Neuronal stem cell (in vitro differentiated cells): ENCODE data around the gene CYB5RL.

ENCODE experiments used
- DNase-seq: peaks from one replicate; pipeline ENCODE4 v3.0.0-alpha.2; 2013; ENCODE audit warnings: low spot score
- H2AFZ ChIP-seq: one replicate; pipeline ENCODE4 v1.6.1; 2013; ENCODE audit warnings: mild to moderate bottlenecking, low read length, inconsistent platforms
- H2AK5ac ChIP-seq: 2 replicates; pipeline ENCODE4 v1.6.1; 2013; ENCODE audit warnings: low read depth, mild to moderate bottlenecking, inconsistent platforms, low read length, moderate library complexity, mixed read lengths
- H2BK120ac ChIP-seq: 2 replicates; pipeline ENCODE4 v1.6.1; 2013; ENCODE audit warnings: low read depth, mild to moderate bottlenecking, inconsistent platforms, low read length, moderate library complexity, mixed read lengths
- H2BK12ac ChIP-seq: one replicate; pipeline ENCODE4 v1.6.1; 2013; ENCODE audit warnings: low read length, inconsistent platforms
- H2BK15ac ChIP-seq: 2 replicates; pipeline ENCODE4 v1.6.1; 2013; ENCODE audit warnings: mild to moderate bottlenecking, low read length, inconsistent platforms, mixed read lengths
- H2BK5ac ChIP-seq: one replicate; pipeline ENCODE4 v1.6.1; 2013; ENCODE audit warnings: inconsistent platforms, mild to moderate bottlenecking, low read length, moderate library complexity
- H3K14ac ChIP-seq: one replicate; pipeline ENCODE4 v1.6.1; 2013; ENCODE audit warnings: low read length, inconsistent platforms
- H3K18ac ChIP-seq: 2 replicates; pipeline ENCODE4 v1.6.1; 2013; ENCODE audit warnings: low read length, inconsistent platforms
- H3K23ac ChIP-seq: 2 replicates; pipeline ENCODE4 v1.6.1; 2013; ENCODE audit warnings: low read depth, mild to moderate bottlenecking, mixed read lengths, low read length, inconsistent platforms; ENCODE audit not compliant: poor library complexity
- H3K27ac ChIP-seq: replicated peaks from 3 replicates; pipeline ENCODE4 v1.5.1; 2013; ENCODE audit warnings: low read length, inconsistent platforms
- H3K27me3 ChIP-seq, 3 experiments: 2 replicates each; pipeline ENCODE4 v1.6.1; 2013; ENCODE audit warnings: low read length in 3 of 3, mild to moderate bottlenecking in 2 of 3, inconsistent platforms in 1 of 3, low read depth in 1 of 3, mixed read lengths in 1 of 3, moderate library complexity in 1 of 3; ENCODE audit not compliant: control insufficient read depth in 3 of 3, insufficient read depth in 3 of 3
- H3K36me3 ChIP-seq, 2 donors: replicated peaks in 1 of 2; 2 replicates each; pipeline ENCODE4 v1.6.1; 2013; ENCODE audit warnings: low read length in 2 of 2; ENCODE audit not compliant: control insufficient read depth in 2 of 2, insufficient read depth in 2 of 2
- H3K4ac ChIP-seq: 2 replicates; pipeline ENCODE4 v1.6.1; 2013; ENCODE audit warnings: inconsistent platforms, mild to moderate bottlenecking, low read length, moderate library complexity
- H3K4me1 ChIP-seq, 2 donors: 1 replicate in 1 of 2; 2 replicates in 1 of 2; pipeline ENCODE4 v1.6.1; 2013; ENCODE audit warnings: low read length in 2 of 2, low read depth in 1 of 2; ENCODE audit not compliant: control insufficient read depth in 2 of 2, insufficient read depth in 1 of 2
- H3K4me2 ChIP-seq: one replicate; pipeline ENCODE4 v1.6.1; 2013; ENCODE audit warnings: mild to moderate bottlenecking, low read length, inconsistent platforms; ENCODE audit not compliant: insufficient read depth, poor library complexity, severe bottlenecking
- H3K4me3 ChIP-seq, 2 donors: 2 replicates each; pipeline ENCODE4 v1.5.1; 2013; ENCODE audit warnings: low read length in 2 of 2, mild to moderate bottlenecking in 2 of 2, inconsistent platforms in 1 of 2, moderate library complexity in 1 of 2
- H3K79me1 ChIP-seq: one replicate; pipeline ENCODE4 v1.6.1; 2013; ENCODE audit warnings: low read depth, mild to moderate bottlenecking, inconsistent platforms, low read length, moderate library complexity
- H3K9ac ChIP-seq: one replicate; pipeline ENCODE4 v1.6.1; 2013; ENCODE audit warnings: mild to moderate bottlenecking, low read depth, low read length, inconsistent platforms; ENCODE audit not compliant: poor library complexity
- H3K9me3 ChIP-seq, 2 donors: replicated peaks in 1 of 2; 2 replicates each; pipeline versions ENCODE3 to v1.6.1; 2013; ENCODE audit warnings: low read length in 2 of 2, mild to moderate bottlenecking in 2 of 2, inconsistent platforms in 1 of 2, low read depth in 1 of 2, mixed read lengths in 1 of 2, moderate library complexity in 1 of 2; ENCODE audit not compliant: control insufficient read depth in 2 of 2, insufficient read depth in 1 of 2
- H4K8ac ChIP-seq: one replicate; pipeline ENCODE4 v1.6.1; 2013; ENCODE audit warnings: low read depth, mild to moderate bottlenecking, inconsistent platforms, low read length, moderate library complexity
- H4K91ac ChIP-seq: one replicate; pipeline ENCODE4 v1.6.1; 2013; ENCODE audit warnings: low read length, low read depth, mild to moderate bottlenecking, inconsistent platforms; ENCODE audit not compliant: poor library complexity
- WGBS, 2 donors: extraction: QIAGEN DNeasy Blood & Tissue Kit; methylation state at CpG; one replicate each; pipeline ENCODE4 v1.1.7; 2013; ENCODE audit warnings: missing lambda C conversion rate in 2 of 2, mixed read lengths in 1 of 2; ENCODE audit not compliant: insufficient read length in 2 of 2, insufficient replicate concordance in 1 of 2; ENCODE audit errors: extremely low coverage in 2 of 2; 5-methylcytosine and 5-hydroxymethylcytosine counted together

Gene CYB5RL

GRCh38 chr1:54173681-54174080 is 26.1 kb downstream of the CYB5RL start:
- Histone ChIP-seq H3K27me3 (no peaks in the 10 kb centered on the region), H3K4me1 (peaks cover 16 to 19% of the 10 kb centered on the region in 2 donors), H2BK120ac (no peak overlapping the region), H2BK5ac (no peak overlapping the region), H3K14ac (peak overlapping the region; percentile 49), H3K9me3 (no peaks in the 10 kb centered on the region), H3K4me3 (no peak overlapping the region), H3K4ac (no peak overlapping the region), H3K9ac (no peak overlapping the region), H3K27ac (no peak overlapping the region), H2AFZ (no peak overlapping the region), H4K91ac (no peak overlapping the region), H3K18ac (no peak overlapping the region), H3K4me2 (no peak overlapping the region), H3K36me3 (no peaks in the 10 kb centered on the region), H4K8ac (no peak overlapping the region), H3K23ac (no peak overlapping the region), H2AK5ac (peak overlapping the region; percentile 64), H2BK15ac (no peak overlapping the region), H3K79me1 (peaks cover 2% of the 10 kb centered on the region), H2BK12ac (no peak overlapping the region)
- WGBS, 2 donors: no CpG with 5 or more reads among the region's 9 CpGs
- no peak for DNase-seq

- H3K27me3 ChIP-seq: no peaks in the 10 kb centered on the region
- no peak overlapping the region for H2BK12ac ChIP-seq
- H2AFZ ChIP-seq: peak overlapping the region; percentile 27
- no peak overlapping the region for H3K4ac ChIP-seq
- no peak overlapping the region for H2BK15ac ChIP-seq
- H3K4me1 ChIP-seq: peaks cover 16 to 19% of the 10 kb centered on the region in 2 donors
- H3K36me3 ChIP-seq: no peaks in the 10 kb centered on the region
- WGBS, 2 donors: no CpG with 5 or more reads among the region's 10 CpGs
- peaks cover 2% of the 10 kb centered on the region for H3K79me1 ChIP-seq
- H2AK5ac ChIP-seq: no peak overlapping the region
- no peak overlapping the region for H3K9ac ChIP-seq
- no peak overlapping the region for H3K23ac ChIP-seq
- H3K14ac ChIP-seq: no peak overlapping the region
- H3K4me2 ChIP-seq: no peak overlapping the region
- H3K4me3 ChIP-seq: no peak overlapping the region
- DNase-seq: no peak
- no peaks in the 10 kb centered on the region for H3K9me3 ChIP-seq
- H3K27ac ChIP-seq: no peak overlapping the region
- no peak overlapping the region for H4K8ac ChIP-seq
- no peak overlapping the region for H4K91ac ChIP-seq
- no peak overlapping the region for H3K18ac ChIP-seq
- no peak overlapping the region for H2BK120ac ChIP-seq
- no peak overlapping the region for H2BK5ac ChIP-seq
Observed at GRCh38 chr1:54172614-54173599, 26.9 kb downstream of the CYB5RL start.

- Histone ChIP-seq H4K91ac (peak overlapping the region; percentile 26), H3K9ac (no peak overlapping the region), H3K79me1 (peaks cover 2% of the 10 kb centered on the region), H3K14ac (no peak overlapping the region), H2BK15ac (no peak overlapping the region), H3K36me3 (no peaks in the 10 kb centered on the region), H3K4ac (no peak overlapping the region), H2BK12ac (no peak overlapping the region), H3K27ac (no peak overlapping the region), H3K4me3 (no peak overlapping the region), H2BK120ac (no peak overlapping the region), H3K27me3 (no peaks in the 10 kb centered on the region), H3K4me2 (no peak overlapping the region), H2BK5ac (peak overlapping the region; percentile 55), H3K9me3 (no peaks in the 10 kb centered on the region), H3K18ac (no peak overlapping the region), H3K23ac (no peak overlapping the region), H4K8ac (peak overlapping the region; percentile 95), H3K4me1 (peaks cover 16 to 19% of the 10 kb centered on the region in 2 donors), H2AFZ (no peak overlapping the region), H2AK5ac (no peak overlapping the region)
- no peak for DNase-seq
- WGBS, 2 donors: no CpG with 5 or more reads among the region's 8 CpGs
Observed at GRCh38 chr1:54171606-54172005, 28.2 kb downstream of the CYB5RL start.

- H3K27me3 ChIP-seq: no peaks in the 10 kb centered on the region
- no peak overlapping the region for H3K4ac ChIP-seq
- WGBS, 2 donors: no CpG with 5 or more reads among the region's 8 CpGs
- no peak overlapping the region for H3K23ac ChIP-seq
- no peak overlapping the region for H2AFZ ChIP-seq
- H2BK12ac ChIP-seq: no peak overlapping the region
- no peak overlapping the region for H3K4me3 ChIP-seq
- no peak overlapping the region for H4K91ac ChIP-seq
- no peaks in the 10 kb centered on the region for H3K36me3 ChIP-seq
- no peak overlapping the region for H2BK5ac ChIP-seq
- H3K27ac ChIP-seq: no peak overlapping the region
- no peak overlapping the region for H4K8ac ChIP-seq
- no peak overlapping the region for H3K9ac ChIP-seq
- H3K14ac ChIP-seq: no peak overlapping the region
- H3K79me1 ChIP-seq: peaks cover 2% of the 10 kb centered on the region
- H2AK5ac ChIP-seq: no peak overlapping the region
- DNase-seq: no peak
- H2BK120ac ChIP-seq: peak overlapping the region; percentile 37
- H3K4me2 ChIP-seq: no peak overlapping the region
- no peaks in the 10 kb centered on the region for H3K9me3 ChIP-seq
- peak overlapping the region; percentile 9 for H3K18ac ChIP-seq
- H2BK15ac ChIP-seq: no peak overlapping the region
- peaks cover 16 to 19% of the 10 kb centered on the region in 2 donors for H3K4me1 ChIP-seq
Observed at GRCh38 chr1:54171016-54171415, 28.8 kb downstream of the CYB5RL start.
